ENCODE data around the gene CCNB2.

CCNB2 gene

GRCh38 chr15:59168536-59168935 lies 63.6 kb downstream of the CCNB2 start:
- no peak for DNase-seq (ENCODE audit: low spot score)

- no peak for DNase-seq (ENCODE audit: low spot score)
Observed at GRCh38 chr15:59169251-59169708, 64.3 kb downstream of the CCNB2 start.

- no peak for DNase-seq (ENCODE audit: low spot score)
Observed at GRCh38 chr15:59170295-59171066, 65.5 kb downstream of the CCNB2 start.

GRCh38 chr15:59171067-59171397 lies 66.1 kb downstream of the CCNB2 start:
- no peak for DNase-seq (ENCODE audit: low spot score)

GRCh38 chr15:59172289-59172901 lies 67.4 kb downstream of the CCNB2 start:
- DNase-seq (ENCODE audit: low spot score) = no peak

- DNase-seq (ENCODE audit: low spot score) = no peak
Observed at GRCh38 chr15:59173194-59173593, 68.2 kb downstream of the CCNB2 start.

- DNase-seq (ENCODE audit: low spot score) = no peak
Observed at GRCh38 chr15:59174151-59174834, 69.3 kb downstream of the CCNB2 start.
